Activated T-cell treated with anti-CD3 and anti-CD28 coated beads, Interleukin-2, amount 50 U/mL, for 72 hours (primary cell): ENCODE measurements around the gene FAAH. TPM values are rescaled to one million over a fixed set of nuclear protein-coding genes. Genes with fewer than 3 reads are reported as not detected.

ENCODE experiments used
- ATAC-seq, 2 donors: fragments of 150-1000 bp; cut with Tn5 transposase; replicated peaks in 1 of 2; 2 replicates each; pipeline ENCODE4 v1.10.0; 2021; ENCODE audit warnings: moderate library complexity in 2 of 2, mild to moderate bottlenecking in 1 of 2
- DNase-seq, 2 donors: peaks; one replicate each; pipeline ENCODE4 v3.0.0; 2021 to 2022; ENCODE audit warnings: mixed read lengths in 1 of 2
- H3K27ac Mint-ChIP-seq: one replicate; pipeline ENCODE4 v1.8.0; 2022; ENCODE audit warnings: mild to moderate bottlenecking, moderate library complexity, mixed read lengths
- H3K27me3 Mint-ChIP-seq: one replicate; pipeline ENCODE4 v1.8.0; 2022; ENCODE audit warnings: low read depth, mixed read lengths
- H3K36me3 Mint-ChIP-seq, 2 donors: one replicate each; pipeline ENCODE4 v1.8.0; 2022; ENCODE audit warnings: mixed read lengths in 2 of 2, mild to moderate bottlenecking in 1 of 2; ENCODE audit not compliant: insufficient read depth in 2 of 2
- H3K4me1 Mint-ChIP-seq: one replicate; pipeline ENCODE4 v1.8.0; 2022; ENCODE audit warnings: low read depth, mixed read lengths
- H3K4me3 Mint-ChIP-seq, 2 donors: one replicate each; pipeline ENCODE4 v1.8.0; 2022; ENCODE audit warnings: mild to moderate bottlenecking in 2 of 2, mixed read lengths in 2 of 2, moderate library complexity in 2 of 2
- H3K9me3 Mint-ChIP-seq, 2 donors: one replicate each; pipeline ENCODE4 v1.8.0; 2022; ENCODE audit warnings: mixed read lengths in 2 of 2
- total RNA-seq, 2 donors: library from RNA; stranded (reverse); gene quantifications; one replicate each; pipeline ENCODE4 v1.2.3, GENCODE V29; 2022

FAAH gene
- total RNA-seq, 2 donors from 2014 or later: 5.1 to 8.8 TPM

GRCh38 chr1:46404482-46405196 lies 10.5 kb downstream of the FAAH start:
- ATAC-seq (no peak), DNase-seq (no peak)
- Mint-ChIP-seq H3K27ac (no peak overlapping the region), H3K27me3 (no peaks in the 10 kb centered on the region), H3K4me1 (no peaks in the 10 kb centered on the region), H3K9me3 (no peaks in the 10 kb centered on the region), H3K4me3 (no peak overlapping the region), H3K36me3 (no peaks in the 10 kb centered on the region)

- no peak for ATAC-seq
- DNase-seq: no peak
- H3K36me3 Mint-ChIP-seq: no peaks in the 10 kb centered on the region
- no peak overlapping the region for H3K4me3 Mint-ChIP-seq
- H3K27ac Mint-ChIP-seq: no peak overlapping the region
- no peaks in the 10 kb centered on the region for H3K9me3 Mint-ChIP-seq
- H3K4me1 Mint-ChIP-seq: no peaks in the 10 kb centered on the region
- no peaks in the 10 kb centered on the region for H3K27me3 Mint-ChIP-seq
Observed at GRCh38 chr1:46405197-46405555, 11.1 kb downstream of the FAAH start.

- H3K4me1 Mint-ChIP-seq: no peaks in the 10 kb centered on the region
- H3K4me3 Mint-ChIP-seq: no peak overlapping the region
- H3K27me3 Mint-ChIP-seq: no peaks in the 10 kb centered on the region
- H3K27ac Mint-ChIP-seq: no peak overlapping the region
- no peaks in the 10 kb centered on the region for H3K9me3 Mint-ChIP-seq
- ATAC-seq: peak in 1 of 2 donors; percentile 13
- DNase-seq: no peak
- H3K36me3 Mint-ChIP-seq: no peaks in the 10 kb centered on the region
Observed at GRCh38 chr1:46405724-46406123, 11.6 kb downstream of the FAAH start.

GRCh38 chr1:46406881-46407608 lies 12.9 kb downstream of the FAAH start:
- no peak for DNase-seq
- Mint-ChIP-seq H3K4me1 (no peaks in the 10 kb centered on the region), H3K27me3 (no peaks in the 10 kb centered on the region), H3K36me3 (no peaks in the 10 kb centered on the region), H3K27ac (no peak overlapping the region), H3K4me3 (no peak overlapping the region), H3K9me3 (no peaks in the 10 kb centered on the region)
- ATAC-seq: no peak

GRCh38 chr1:46407636-46408035 lies 13.5 kb downstream of the FAAH start:
- DNase-seq (no peak), ATAC-seq (no peak)
- no peaks in the 10 kb centered on the region for H3K36me3 Mint-ChIP-seq
- no peak overlapping the region for H3K27ac Mint-ChIP-seq
- H3K4me3 Mint-ChIP-seq: no peak overlapping the region
- no peaks in the 10 kb centered on the region for H3K4me1 Mint-ChIP-seq
- no peaks in the 10 kb centered on the region for H3K9me3 Mint-ChIP-seq
- H3K27me3 Mint-ChIP-seq: no peaks in the 10 kb centered on the region

GRCh38 chr1:46408356-46409062 lies 14.4 kb downstream of the FAAH start:
- no peak overlapping the region for H3K4me3 Mint-ChIP-seq
- H3K27me3 Mint-ChIP-seq: no peaks in the 10 kb centered on the region
- H3K36me3 Mint-ChIP-seq: no peaks in the 10 kb centered on the region
- no peaks in the 10 kb centered on the region for H3K4me1 Mint-ChIP-seq
- no peak for DNase-seq
- no peaks in the 10 kb centered on the region for H3K9me3 Mint-ChIP-seq
- no peak for ATAC-seq
- H3K27ac Mint-ChIP-seq: no peak overlapping the region

- DNase-seq (no peak), ATAC-seq (no peak)
- no peaks in the 10 kb centered on the region for H3K9me3 Mint-ChIP-seq
- no peaks in the 10 kb centered on the region for H3K36me3 Mint-ChIP-seq
- H3K4me3 Mint-ChIP-seq: no peak overlapping the region
- no peak overlapping the region for H3K27ac Mint-ChIP-seq
- H3K27me3 Mint-ChIP-seq: no peaks in the 10 kb centered on the region
- H3K4me1 Mint-ChIP-seq: no peaks in the 10 kb centered on the region
Observed at GRCh38 chr1:46409063-46409372, 14.9 kb downstream of the FAAH start.

GRCh38 chr1:46410156-46411009 lies 16.3 kb downstream of the FAAH start:
- no peak overlapping the region for H3K4me3 Mint-ChIP-seq
- no peak overlapping the region for H3K27ac Mint-ChIP-seq
- H3K9me3 Mint-ChIP-seq: no peaks in the 10 kb centered on the region
- H3K36me3 Mint-ChIP-seq: no peaks in the 10 kb centered on the region
- DNase-seq: no peak
- no peaks in the 10 kb centered on the region for H3K27me3 Mint-ChIP-seq
- ATAC-seq: no peak
- H3K4me1 Mint-ChIP-seq: no peaks in the 10 kb centered on the region

GRCh38 chr1:46411010-46411405 lies 16.9 kb downstream of the FAAH start:
- no peak for DNase-seq
- no peak for ATAC-seq
- no peaks in the 10 kb centered on the region for H3K36me3 Mint-ChIP-seq
- no peaks in the 10 kb centered on the region for H3K4me1 Mint-ChIP-seq
- no peak overlapping the region for H3K27ac Mint-ChIP-seq
- no peaks in the 10 kb centered on the region for H3K27me3 Mint-ChIP-seq
- no peaks in the 10 kb centered on the region for H3K9me3 Mint-ChIP-seq
- no peak overlapping the region for H3K4me3 Mint-ChIP-seq

- no peaks in the 10 kb centered on the region for H3K36me3 Mint-ChIP-seq
- no peaks in the 10 kb centered on the region for H3K9me3 Mint-ChIP-seq
- no peak for ATAC-seq
- H3K27ac Mint-ChIP-seq: no peak overlapping the region
- no peaks in the 10 kb centered on the region for H3K4me1 Mint-ChIP-seq
- peak; percentile 16 to 23 for DNase-seq
- H3K4me3 Mint-ChIP-seq: no peak overlapping the region
- H3K27me3 Mint-ChIP-seq: no peaks in the 10 kb centered on the region
Observed at GRCh38 chr1:46411601-46412341, 17.7 kb downstream of the FAAH start.

- DNase-seq: no peak
- Mint-ChIP-seq H3K4me3 (no peak overlapping the region), H3K36me3 (no peaks in the 10 kb centered on the region), H3K27ac (no peak overlapping the region), H3K27me3 (no peaks in the 10 kb centered on the region), H3K9me3 (no peaks in the 10 kb centered on the region), H3K4me1 (no peaks in the 10 kb centered on the region)
- ATAC-seq: peak in 1 of 2 donors; percentile 9
Observed at GRCh38 chr1:46412893-46413595, 18.9 kb downstream of the FAAH start.

GRCh38 chr1:46413596-46413985 lies 19.5 kb downstream of the FAAH start:
- Mint-ChIP-seq H3K27me3 (no peaks in the 10 kb centered on the region), H3K36me3 (no peaks in the 10 kb centered on the region), H3K27ac (no peak overlapping the region), H3K4me3 (no peak overlapping the region), H3K4me1 (no peaks in the 10 kb centered on the region), H3K9me3 (no peaks in the 10 kb centered on the region)
- peak; percentile 15 to 27 for DNase-seq
- ATAC-seq: peak; percentile 52 to 78
